Stimulated activated CD4-positive, alpha-beta T cell treated with anti-CD3 and anti-CD28 coated beads, Interleukin-1b, Interleukin-23, amount 100 ng/mL, for 1 hour (primary cell): Measurements from ENCODE around the gene CEP85.
A peak's percentile ranks its signal among the peaks of the same experiment; 100 is the strongest.
"Not testable (repeated sequence)": the region's sequence is repeated elsewhere in the genome, so short reads cannot be mapped to it uniquely, and the experiment has no call there.

ENCODE experiments used
- DNase-seq, 2 donors: peaks; one replicate each; pipeline ENCODE4 v3.0.0-alpha.2; 2020; ENCODE audit warnings: low read depth in 2 of 2

The CEP85 gene

GRCh38 chr1:26289158-26290059 is 55.4 kb downstream of the CEP85 start:
- no peak for DNase-seq

- DNase-seq: no peak
Observed at GRCh38 chr1:26290122-26290881, 56.3 kb downstream of the CEP85 start.

GRCh38 chr1:26290882-26291261 is 56.9 kb downstream of the CEP85 start:
- no peak for DNase-seq

- DNase-seq: no peak
Observed at GRCh38 chr1:26291433-26291832, 57.4 kb downstream of the CEP85 start.

GRCh38 chr1:26291939-26292338 is 57.9 kb downstream of the CEP85 start:
- no peak for DNase-seq

- DNase-seq: not testable (repeated sequence)
Observed at GRCh38 chr1:26292735-26293134, 58.7 kb downstream of the CEP85 start.

- DNase-seq: no peak
Observed at GRCh38 chr1:26293911-26294463, 60.0 kb downstream of the CEP85 start.

GRCh38 chr1:26295194-26296138 is 61.5 kb downstream of the CEP85 start:
- no peak for DNase-seq

- no peak for DNase-seq
Observed at GRCh38 chr1:26296340-26297056, 62.5 kb downstream of the CEP85 start.

- no peak for DNase-seq
Observed at GRCh38 chr1:26297057-26297790, 63.2 kb downstream of the CEP85 start.

- no peak for DNase-seq
Observed at GRCh38 chr1:26297791-26298124, 63.8 kb downstream of the CEP85 start.

GRCh38 chr1:26300578-26301275 is 66.7 kb downstream of the CEP85 start:
- DNase-seq: no peak

- no peak for DNase-seq
Observed at GRCh38 chr1:26302733-26303405, 68.9 kb downstream of the CEP85 start.

GRCh38 chr1:26305667-26306289 is 71.8 kb downstream of the CEP85 start:
- DNase-seq: no peak

GRCh38 chr1:26306290-26307229 is 72.6 kb downstream of the CEP85 start, which contains the start of gene UBXN11:
Gene UBXN11 (minus strand): TSS chr1:26306636. CDS start chr1:26302883, 3,753 bp downstream.
- DNase-seq: peak; percentile 76 to 77

- DNase-seq: no peak
Observed at GRCh38 chr1:26307363-26307781, 73.4 kb downstream of the CEP85 start.
